IPS-15b (cell line): ENCODE data around the gene REPIN1.
A peak's percentile ranks its signal among the peaks of the same experiment; 100 is the strongest.

ENCODE experiments used
- H3K27me3 ChIP-seq: one replicate; pipeline ENCODE4 v1.6.1; 2013; ENCODE audit warnings: low read length; ENCODE audit not compliant: control insufficient read depth, insufficient read depth
- H3K36me3 ChIP-seq: one replicate; pipeline ENCODE4 v1.6.1; 2013; ENCODE audit warnings: low read length; ENCODE audit not compliant: control insufficient read depth, insufficient read depth
- H3K4me1 ChIP-seq: one replicate; pipeline ENCODE4 v1.6.1; 2013; ENCODE audit warnings: mild to moderate bottlenecking, low read length; ENCODE audit not compliant: control insufficient read depth, insufficient read depth
- H3K4me3 ChIP-seq: one replicate; pipeline ENCODE4 v1.5.1; 2013; ENCODE audit warnings: low read depth, low read length
- H3K9ac ChIP-seq: one replicate; pipeline ENCODE4 v1.6.1; 2013; ENCODE audit warnings: low read depth, mild to moderate bottlenecking, low read length
- H3K9me3 ChIP-seq: one replicate; pipeline ENCODE4 v1.6.1; 2013; ENCODE audit warnings: mild to moderate bottlenecking, low read length; ENCODE audit not compliant: control insufficient read depth, insufficient read depth

Gene REPIN1

DNA sequence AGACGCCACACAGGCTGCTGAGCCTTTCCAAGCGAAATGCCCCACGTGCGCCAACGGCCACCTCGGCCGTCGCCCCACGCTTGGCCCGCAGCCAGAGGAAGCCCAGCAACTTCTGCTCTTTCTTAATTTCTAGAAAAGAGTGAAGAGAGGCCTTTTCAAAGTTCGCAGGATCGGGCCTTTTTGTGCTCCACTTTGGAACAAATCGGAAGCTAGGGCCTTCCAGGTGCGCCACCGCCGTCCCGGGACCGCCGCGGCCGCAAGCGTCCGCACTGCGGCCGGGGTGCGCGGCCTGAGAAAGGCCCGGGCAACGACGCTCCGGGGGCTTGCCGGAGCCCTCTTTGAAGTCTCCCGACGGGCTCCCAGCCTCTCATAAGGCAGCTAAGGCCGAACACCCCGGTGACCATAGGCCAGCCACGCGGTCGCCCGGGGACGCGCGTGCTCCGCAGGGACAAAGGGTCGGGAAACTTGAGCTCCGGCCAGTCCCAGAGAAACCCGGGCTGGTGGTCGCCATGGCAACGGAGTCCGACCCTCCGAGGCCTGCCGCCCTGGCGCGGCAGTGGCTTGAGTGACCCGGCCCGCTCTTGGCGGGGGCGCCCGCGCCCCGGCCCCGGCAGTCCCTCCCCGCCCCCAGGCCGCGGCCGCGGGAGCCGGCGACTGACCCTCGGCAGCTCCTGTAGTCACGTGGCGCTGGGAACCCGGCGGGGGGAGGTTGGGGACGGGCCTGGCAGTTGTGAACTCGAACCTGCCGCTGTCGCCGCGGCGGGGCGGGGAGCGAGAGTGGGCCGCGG is at the start of gene REPIN1:
Gene REPIN1, plus strand, starts transcription at position 727 of the 788 bp plus-strand sequence. CDS start 890 bp downstream, outside the sequence.
- Histone ChIP-seq H3K27me3 (no peaks in the 10 kb centered on the region), H3K36me3 (peaks cover 31% of the 10 kb centered on the region), H3K4me3 (peak within 1 kb of the TSS; percentile 87), H3K4me1 (peaks cover 7% of the 10 kb centered on the region), H3K9ac (peak within 1 kb of the TSS; percentile 85), H3K9me3 (no peaks in the 10 kb centered on the region)

DNA sequence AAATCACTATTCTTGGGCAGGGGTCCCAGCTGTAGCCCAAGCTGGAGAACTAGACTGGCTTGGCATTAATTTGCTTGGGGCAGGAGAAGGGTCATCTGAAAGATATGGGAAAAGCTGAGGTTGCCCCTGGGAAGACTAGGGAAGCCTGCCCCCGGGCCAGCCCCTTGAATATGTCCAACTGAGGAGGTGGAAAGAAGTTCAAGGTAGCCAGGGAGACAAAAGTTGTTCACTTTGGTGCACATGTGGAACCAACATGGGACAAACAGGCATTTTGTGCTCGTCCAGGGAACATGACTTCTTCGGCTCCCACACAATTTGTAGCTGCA is 46.9 kb upstream of the REPIN1 start:
- H3K36me3 ChIP-seq, result peaks cover 18% of the 10 kb centered on the region
- H3K4me1 ChIP-seq, result peaks cover 15% of the 10 kb centered on the region
- no peaks in the 10 kb centered on the region for H3K27me3 ChIP-seq
- H3K9ac ChIP-seq, result no peak overlapping the region
- H3K4me3 ChIP-seq, result no peak overlapping the region
- no peaks in the 10 kb centered on the region for H3K9me3 ChIP-seq

DNA sequence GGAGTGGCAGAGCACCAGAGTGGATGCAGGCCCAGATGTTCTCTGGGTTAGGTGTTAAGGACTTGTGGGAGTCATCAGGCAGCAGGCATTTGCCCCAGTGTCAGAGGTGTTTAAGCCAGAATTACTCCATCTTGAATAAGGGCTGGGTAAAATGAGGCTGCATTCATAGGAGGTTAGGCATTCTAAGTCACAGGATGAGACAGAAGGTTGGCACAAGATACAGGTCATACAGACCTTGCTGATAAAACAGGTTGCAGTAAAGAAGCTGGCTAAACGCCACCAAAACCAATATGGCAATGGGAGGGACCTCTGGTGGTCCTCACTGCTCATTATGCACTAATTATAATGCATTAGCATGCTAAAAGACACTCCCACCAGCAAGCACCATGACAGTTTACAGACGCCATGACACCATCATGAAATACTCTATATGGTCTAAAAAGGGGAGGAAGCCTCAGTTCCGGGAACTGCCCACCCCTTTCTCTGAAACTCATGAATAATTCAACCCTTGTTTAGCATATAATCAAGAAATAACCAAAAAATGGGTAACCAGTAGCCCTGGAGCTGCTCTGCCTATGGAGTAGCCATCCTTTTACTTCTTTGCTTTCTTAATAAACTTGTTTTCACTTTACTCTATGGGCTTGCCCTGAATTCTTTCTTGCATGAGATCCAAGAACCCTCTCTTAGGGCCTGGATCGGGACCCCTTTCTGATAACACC is 46.3 kb upstream of the REPIN1 start:
- Histone ChIP-seq H3K4me3 (peak overlapping the region; percentile 78), H3K27me3 (no peaks in the 10 kb centered on the region), H3K9ac (peak overlapping the region; percentile 54), H3K9me3 (no peaks in the 10 kb centered on the region), H3K36me3 (peaks cover 21% of the 10 kb centered on the region), H3K4me1 (peaks cover 15% of the 10 kb centered on the region)

DNA sequence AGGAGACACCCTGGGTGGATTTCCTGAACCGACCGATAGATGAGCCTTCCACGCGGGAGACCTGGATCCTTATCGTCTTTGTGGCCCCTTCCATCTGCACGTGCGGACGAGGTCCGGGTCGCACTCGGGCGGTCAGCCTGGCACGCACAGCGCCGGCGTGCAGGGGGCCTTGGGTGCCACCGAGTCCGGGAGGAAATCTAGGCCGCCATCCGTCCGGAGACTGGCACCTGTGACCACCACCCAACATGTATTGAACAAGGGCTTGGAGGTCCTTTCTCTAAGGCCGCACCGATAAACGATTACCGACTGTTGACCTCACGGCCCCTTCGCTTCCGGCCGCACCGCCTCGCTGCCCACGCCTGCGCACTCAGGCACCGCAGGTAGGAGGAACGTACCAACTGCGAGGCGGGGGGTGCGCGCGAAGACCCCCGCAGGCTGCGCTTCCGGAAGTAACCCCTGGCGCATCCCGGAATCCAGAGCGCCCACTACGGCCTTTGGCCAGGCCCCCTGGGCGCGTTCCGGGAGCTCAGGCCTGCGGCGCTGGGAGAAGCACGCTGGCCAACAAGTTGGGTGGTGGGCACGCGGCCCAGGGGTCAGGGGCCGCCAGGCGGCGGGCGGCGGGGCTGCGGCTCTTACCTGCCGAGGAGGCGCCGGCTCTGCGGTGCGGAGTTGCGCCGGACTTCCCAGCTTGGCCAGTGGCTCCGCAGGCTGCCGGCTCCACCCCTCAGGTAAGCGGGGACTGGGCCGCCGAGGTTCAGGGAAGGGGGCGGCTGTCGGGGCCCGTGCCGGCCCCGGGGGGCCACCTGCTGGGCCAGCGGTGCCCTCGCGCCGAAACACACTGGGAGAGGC is 45.6 kb upstream of the REPIN1 start, which contains the start of the genes ACTR3C and LRRC61:
Gene ACTR3C, minus strand, starts transcription at position 713 of the 849 bp plus-strand sequence. CDS start 28,249 bp downstream, outside the sequence.
Gene LRRC61, plus strand, starts transcription at position 523 of the 849 bp plus-strand sequence. CDS start 13,507 bp downstream, outside the sequence.
- peak within 1 kb of the TSS; percentile 78 for H3K4me3 ChIP-seq

DNA sequence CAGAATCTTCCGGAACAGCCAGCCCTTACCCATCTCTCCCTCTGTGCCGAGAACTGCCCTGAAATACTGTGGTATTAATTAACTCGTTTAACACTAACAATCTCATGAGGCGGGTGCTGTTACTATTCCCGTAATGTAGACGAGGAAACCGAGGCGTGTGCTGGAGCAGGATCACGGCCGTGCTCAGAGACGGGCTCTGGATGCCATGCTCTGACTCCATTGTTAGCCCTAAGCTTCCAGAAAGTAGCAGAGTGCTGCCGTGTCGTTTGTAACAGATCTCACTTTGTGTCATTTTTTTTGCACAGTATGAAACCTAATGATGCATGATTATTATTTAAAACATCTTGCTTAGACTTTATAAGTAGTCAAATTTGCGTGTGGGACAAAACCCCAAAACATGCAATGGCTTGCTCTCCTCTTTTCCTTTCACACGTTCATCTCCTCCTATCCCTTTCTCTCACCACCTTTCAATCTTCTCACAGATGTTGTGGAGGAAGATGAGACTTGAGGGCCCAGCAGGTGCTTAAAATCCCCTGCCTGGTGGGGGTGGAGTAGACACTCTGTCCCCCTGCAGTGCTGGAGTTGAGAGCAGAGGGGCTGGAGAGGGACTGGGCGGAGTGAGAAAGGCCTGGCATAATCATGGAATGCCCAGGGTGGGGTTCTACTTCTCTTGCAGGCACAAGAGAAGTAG is 44.8 kb upstream of the REPIN1 start:
- peaks cover 17% of the 10 kb centered on the region for H3K4me1 ChIP-seq
- no peaks in the 10 kb centered on the region for H3K9me3 ChIP-seq
- H3K9ac ChIP-seq, result peak overlapping the region; percentile 74
- no peaks in the 10 kb centered on the region for H3K27me3 ChIP-seq
- H3K36me3 ChIP-seq, result peaks cover 28% of the 10 kb centered on the region
- H3K4me3 ChIP-seq, result peak overlapping the region; percentile 78

More for the DNA sequence above, 45.6 kb upstream of the REPIN1 start, which contains the start of the genes ACTR3C and LRRC61:
- Histone ChIP-seq H3K36me3 (peaks cover 23% of the 10 kb centered on the region), H3K27me3 (no peaks in the 10 kb centered on the region), H3K9ac (peak within 1 kb of the TSS; percentile 74), H3K4me1 (peaks cover 15% of the 10 kb centered on the region), H3K9me3 (no peaks in the 10 kb centered on the region)

DNA sequence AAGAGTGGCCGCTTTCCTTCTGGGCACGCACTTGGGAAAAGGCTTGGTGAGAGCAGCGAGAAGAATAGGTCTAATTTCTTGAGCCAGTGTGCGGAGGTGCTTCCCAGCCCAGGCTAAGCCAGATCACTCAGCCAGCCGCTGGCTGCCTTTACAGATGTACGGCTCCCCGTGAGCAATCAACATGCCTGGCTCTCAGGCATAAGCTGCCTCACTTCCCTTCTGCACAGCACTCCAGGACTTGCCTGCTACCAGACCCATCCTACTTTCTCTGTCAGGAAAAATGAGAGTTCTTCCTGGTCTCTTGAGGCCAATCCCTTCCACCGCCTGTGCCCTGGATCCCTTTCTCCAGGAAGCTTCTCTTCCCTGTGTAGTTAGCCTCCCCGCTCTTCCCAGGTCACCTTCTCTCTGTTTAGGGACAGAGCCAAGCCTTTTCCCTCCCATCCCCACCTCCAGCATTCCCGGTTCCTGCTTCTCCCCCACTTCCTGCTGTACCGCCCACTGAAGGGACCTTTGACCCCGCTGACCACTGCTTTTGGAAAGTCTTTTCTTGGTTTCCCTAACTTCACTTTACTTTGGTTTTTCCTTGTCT is 44.2 kb upstream of the REPIN1 start:
- peak overlapping the region; percentile 12 for H3K9ac ChIP-seq
- peaks cover 24% of the 10 kb centered on the region for H3K4me1 ChIP-seq
- no peaks in the 10 kb centered on the region for H3K9me3 ChIP-seq
- H3K36me3 ChIP-seq, result peaks cover 30% of the 10 kb centered on the region
- H3K4me3 ChIP-seq, result peak overlapping the region; percentile 78
- no peaks in the 10 kb centered on the region for H3K27me3 ChIP-seq

DNA sequence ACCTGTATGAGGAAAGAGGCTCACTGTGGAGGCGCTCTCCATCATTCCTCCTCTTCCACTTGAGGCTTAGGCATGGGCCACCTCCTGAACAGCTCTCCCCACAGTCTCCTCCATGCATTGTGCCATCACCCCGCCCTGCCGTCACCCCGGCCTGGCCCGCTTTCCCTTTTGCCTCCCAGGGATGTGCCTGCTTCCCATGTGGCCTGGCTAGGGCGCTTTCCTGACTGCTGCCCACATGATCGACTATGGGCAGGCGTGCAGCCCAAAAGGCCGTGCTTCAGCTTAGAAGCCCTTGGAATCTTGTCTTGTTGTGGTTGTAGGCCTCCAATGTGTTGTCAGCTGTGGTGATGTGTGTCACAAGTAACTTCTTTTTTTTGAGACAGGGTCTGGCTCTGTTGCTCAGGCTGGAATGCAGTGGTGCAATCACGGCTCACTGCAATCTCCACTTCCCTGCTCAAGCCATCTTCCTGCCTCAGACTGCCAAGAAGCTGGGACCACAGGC is 43.5 kb upstream of the REPIN1 start:
- no peaks in the 10 kb centered on the region for H3K27me3 ChIP-seq
- H3K4me1 ChIP-seq, result peaks cover 28% of the 10 kb centered on the region
- no peak overlapping the region for H3K4me3 ChIP-seq
- H3K36me3 ChIP-seq, result peaks cover 32% of the 10 kb centered on the region
- no peak overlapping the region for H3K9ac ChIP-seq
- no peaks in the 10 kb centered on the region for H3K9me3 ChIP-seq

DNA sequence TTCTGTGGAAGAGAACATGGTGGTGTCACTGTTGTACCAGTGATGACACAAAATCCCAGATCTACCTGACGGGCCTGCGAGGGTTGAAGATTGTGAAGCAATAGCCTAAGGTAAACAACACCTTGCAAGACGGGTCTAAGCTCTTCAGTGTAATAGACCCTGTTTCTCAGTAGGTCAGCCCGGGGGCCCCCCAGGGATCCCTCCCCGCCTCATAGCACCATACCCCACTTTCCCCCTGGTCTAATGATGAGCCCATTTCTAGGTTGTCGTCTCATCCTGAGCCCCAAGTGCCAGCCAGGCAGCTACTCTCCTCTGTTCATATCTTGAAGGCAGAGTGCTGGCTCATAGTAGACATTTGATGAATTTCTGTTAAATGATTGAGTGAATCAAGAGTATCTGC is 42.7 kb upstream of the REPIN1 start:
- no peak overlapping the region for H3K9ac ChIP-seq
- peaks cover 40% of the 10 kb centered on the region for H3K36me3 ChIP-seq
- no peak overlapping the region for H3K4me3 ChIP-seq
- no peaks in the 10 kb centered on the region for H3K27me3 ChIP-seq
- H3K4me1 ChIP-seq, result peaks cover 28% of the 10 kb centered on the region
- no peaks in the 10 kb centered on the region for H3K9me3 ChIP-seq

DNA sequence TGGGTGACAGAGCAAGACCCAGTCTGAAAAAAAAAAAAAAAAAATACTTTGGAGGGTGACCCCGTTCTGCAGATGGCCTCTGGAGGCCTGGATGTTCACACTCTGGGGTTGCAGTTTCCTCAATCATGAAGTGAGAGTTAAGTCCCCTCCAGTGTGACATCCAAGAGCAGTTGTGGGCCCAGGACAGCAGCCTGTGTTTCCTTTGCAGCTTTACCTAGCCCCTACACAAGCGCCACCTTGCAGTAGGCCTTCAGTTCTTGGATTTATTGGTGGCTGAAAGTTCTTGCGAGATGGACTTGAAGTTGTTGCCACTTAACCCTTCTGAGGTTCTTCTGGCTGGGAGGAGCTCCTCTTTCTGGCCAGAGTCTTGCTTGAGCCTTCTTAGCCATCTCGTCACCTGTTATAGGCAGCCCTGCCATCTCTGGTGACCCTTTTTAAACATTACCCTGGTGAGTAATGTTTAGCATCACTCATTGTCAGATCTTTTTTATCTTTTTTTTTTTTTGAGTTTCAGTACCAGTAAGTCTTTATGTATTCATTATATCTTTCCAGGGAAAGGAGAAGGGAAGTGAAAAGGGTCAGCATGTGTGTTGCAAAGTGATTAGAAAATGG is 41.9 kb upstream of the REPIN1 start:
- H3K9ac ChIP-seq, result no peak overlapping the region
- no peaks in the 10 kb centered on the region for H3K27me3 ChIP-seq
- H3K4me3 ChIP-seq, result no peak overlapping the region
- no peaks in the 10 kb centered on the region for H3K9me3 ChIP-seq
- H3K4me1 ChIP-seq, result peaks cover 28% of the 10 kb centered on the region
- H3K36me3 ChIP-seq, result peaks cover 47% of the 10 kb centered on the region

DNA sequence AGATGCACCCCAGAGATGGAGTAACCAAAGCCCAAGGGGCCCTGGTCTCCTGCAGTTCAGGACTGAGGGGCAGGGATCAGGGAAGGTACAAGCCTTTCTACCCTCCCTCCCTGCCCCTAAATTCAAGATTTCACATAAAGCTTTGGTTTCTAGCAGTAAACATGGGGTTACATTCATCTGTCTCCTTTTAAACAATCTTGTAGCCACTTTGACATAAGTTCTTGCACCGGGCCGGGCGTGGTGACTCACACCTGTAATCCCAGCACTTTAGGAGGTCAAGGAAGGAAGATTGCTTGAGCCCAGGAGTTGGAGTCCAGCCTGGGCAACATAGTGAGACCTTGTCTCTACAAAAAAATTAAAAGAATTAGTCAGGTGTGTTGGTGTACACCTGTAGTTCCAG is 41.3 kb upstream of the REPIN1 start:
- peaks cover 47% of the 10 kb centered on the region for H3K36me3 ChIP-seq
- H3K4me1 ChIP-seq, result peaks cover 25% of the 10 kb centered on the region
- H3K9ac ChIP-seq, result no peak overlapping the region

More for the DNA sequence above, 41.3 kb upstream of the REPIN1 start:
- no peaks in the 10 kb centered on the region for H3K9me3 ChIP-seq
- no peaks in the 10 kb centered on the region for H3K27me3 ChIP-seq
- H3K4me3 ChIP-seq, result no peak overlapping the region
